NCI-H1417 (cell line): ENCODE data around the gene CDH4.

Experiments
- DNase-seq, 3 experiments: peaks; one replicate each; lab custom pipeline; 2025; lab: John Stamatoyannopoulos, UW

CDH4 gene

GRCh38 chr20:61736001-61736635, 484.1 kb downstream of the CDH4 start:
- no peak for DNase-seq

GRCh38 chr20:61736751-61737310, 484.8 kb downstream of the CDH4 start:
- DNase-seq = no peak

- DNase-seq = no peak
Measured at GRCh38 chr20:61737346-61737745, 485.3 kb downstream of the CDH4 start.

GRCh38 chr20:61737812-61738443, 485.9 kb downstream of the CDH4 start:
- DNase-seq = no peak

- DNase-seq = no peak
Measured at GRCh38 chr20:61738601-61739069, 486.6 kb downstream of the CDH4 start.

GRCh38 chr20:61739086-61739831, 487.2 kb downstream of the CDH4 start:
- no peak for DNase-seq

GRCh38 chr20:61739832-61740118, 487.7 kb downstream of the CDH4 start:
- no peak for DNase-seq

- peak in 1 of 3 experiments; percentile 35 for DNase-seq
Measured at GRCh38 chr20:61742097-61742825, 490.2 kb downstream of the CDH4 start.

- DNase-seq = no peak
Measured at GRCh38 chr20:61743606-61744005, 491.5 kb downstream of the CDH4 start.

- DNase-seq = peak in 1 of 3 experiments; percentile 15
Measured at GRCh38 chr20:61744691-61745396, 492.8 kb downstream of the CDH4 start.

- DNase-seq = no peak
Measured at GRCh38 chr20:61745397-61746146, 493.5 kb downstream of the CDH4 start.

GRCh38 chr20:61746147-61746646, 494.1 kb downstream of the CDH4 start:
- DNase-seq = no peak

GRCh38 chr20:61746781-61747180, 494.7 kb downstream of the CDH4 start:
- DNase-seq = no peak

- no peak for DNase-seq
Measured at GRCh38 chr20:61748376-61748775, 496.3 kb downstream of the CDH4 start.

- no peak for DNase-seq
Measured at GRCh38 chr20:61749406-61750075, 497.5 kb downstream of the CDH4 start.

- no peak for DNase-seq
Measured at GRCh38 chr20:61750093-61750492, 498.0 kb downstream of the CDH4 start.

- DNase-seq = no peak
Measured at GRCh38 chr20:61752576-61752975, 500.5 kb downstream of the CDH4 start.

- DNase-seq = no peak
Measured at GRCh38 chr20:61753316-61753942, 501.4 kb downstream of the CDH4 start.
